Cerebellar nuclear complex (tissue), 1 donor: Measurements from ENCODE around the gene SGSM2.

Experiments
- DNase-seq, 2 experiments: peaks; one replicate each; lab custom pipeline; 2025; lab: John Stamatoyannopoulos, UW

Gene SGSM2

DNA sequence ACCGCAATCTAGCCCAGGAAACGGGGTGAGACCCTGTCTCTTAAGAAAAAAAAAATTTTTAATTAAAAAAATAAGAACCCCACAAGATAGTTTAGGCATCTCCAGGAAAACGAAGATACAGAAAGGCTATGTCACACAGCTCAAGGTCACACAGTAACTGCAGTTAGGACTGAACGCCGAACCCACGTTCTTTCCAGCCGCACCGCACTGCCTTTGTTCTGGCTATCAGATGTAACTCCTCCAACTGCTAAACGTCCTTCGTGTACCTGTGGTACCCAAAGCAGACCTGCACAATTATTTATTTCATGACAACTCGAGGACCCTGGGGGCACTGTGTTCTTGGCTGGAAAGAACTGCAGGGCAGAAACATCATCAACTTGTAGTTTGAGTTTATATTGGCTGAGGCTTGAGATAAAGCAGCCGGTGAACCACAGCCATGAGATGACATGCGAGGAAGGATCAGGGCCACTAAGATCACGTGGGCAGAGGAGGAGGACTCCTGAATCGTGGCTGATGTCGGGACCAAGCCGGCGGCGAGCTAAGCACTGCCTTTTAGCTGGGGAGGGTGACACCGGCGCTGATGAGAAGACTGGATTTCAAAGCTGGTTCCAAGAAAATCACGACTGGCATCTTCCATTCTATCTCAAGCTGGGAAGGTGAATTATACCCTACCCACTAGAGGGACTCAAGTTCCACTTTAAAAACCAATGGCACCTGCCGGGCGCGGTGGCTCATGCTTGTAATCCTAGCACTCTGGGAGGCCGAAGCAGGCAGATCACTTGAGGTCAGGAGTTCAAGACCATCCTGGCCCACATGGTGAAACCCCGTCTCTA, 84.2 kb downstream of the SGSM2 start:
- DNase-seq, result no peak

DNA sequence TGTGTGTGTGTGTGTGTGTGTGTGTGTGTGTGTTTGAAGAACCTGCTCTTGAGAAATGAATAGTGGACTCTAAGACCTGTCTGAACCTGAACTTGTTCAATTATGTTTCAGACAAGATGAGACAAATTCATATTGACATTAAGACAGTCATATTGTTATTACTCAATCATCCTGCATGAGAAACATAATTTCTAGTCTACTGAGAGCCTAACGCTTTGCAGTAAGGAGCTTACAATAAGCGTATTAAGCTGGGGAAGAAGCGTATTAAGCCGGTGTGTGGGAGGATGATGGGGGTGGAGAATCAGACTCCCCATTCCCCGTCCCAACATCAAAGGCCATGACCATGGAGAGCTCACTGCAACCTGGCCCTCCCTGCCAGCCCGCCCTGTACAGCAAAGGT, 86.0 kb downstream of the SGSM2 start:
- DNase-seq, result no peak

DNA sequence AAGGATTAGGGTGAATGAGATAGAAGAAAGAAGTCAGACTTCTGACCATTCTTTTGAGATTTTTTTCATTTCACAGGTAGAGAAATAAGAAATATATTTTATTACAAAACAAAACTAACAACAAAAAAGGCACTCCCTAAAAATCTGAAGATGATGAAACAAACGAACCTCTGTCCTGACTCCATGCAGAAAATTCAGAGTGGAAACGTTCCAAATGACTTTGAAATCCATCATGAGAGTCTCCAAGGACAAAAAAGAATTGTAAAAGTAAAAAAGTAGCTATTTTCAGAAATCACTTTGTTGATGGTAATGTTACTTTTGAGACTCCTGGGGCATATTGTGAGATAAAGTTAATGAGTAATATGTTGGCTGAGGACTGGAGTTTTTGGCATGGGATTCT, 89.9 kb downstream of the SGSM2 start:
- DNase-seq, result no peak

- no peak for DNase-seq
Observed at GRCh38 chr17:2427910-2428309, 90.6 kb downstream of the SGSM2 start.
